Measurements from ENCODE around the gene BRIP1.
"Not testable (repeated sequence)": the region's sequence is repeated elsewhere in the genome, so short reads cannot be mapped to it uniquely, and the experiment has no call there.

BRIP1 gene

DNA sequence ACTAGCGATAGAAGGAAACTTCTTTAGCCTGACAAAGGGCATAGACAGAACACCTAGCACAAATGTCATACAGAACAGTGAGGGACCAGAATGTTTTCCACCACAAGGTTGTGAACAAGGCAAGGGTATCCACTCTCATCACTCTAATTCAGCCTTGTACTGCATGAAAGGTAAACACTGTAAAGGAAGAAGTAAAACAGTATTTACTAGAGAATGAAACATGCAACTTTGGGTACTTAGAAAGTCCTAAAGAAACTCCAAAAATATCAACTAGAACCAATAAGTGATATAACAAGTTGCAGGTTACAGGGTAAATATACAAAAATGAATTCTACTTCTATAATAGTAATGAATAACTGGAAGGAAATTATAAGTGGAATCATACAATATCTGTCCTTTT lies 32.2 kb downstream of the BRIP1 start:
- no peak for TF ChIP-seq CTCF (conservative IDR thresholded peaks at IDR 0.05; ENCODE audit: low read depth, low read length)
- no peak overlapping the region for H3K4me3 ChIP-seq (ENCODE audit: low read depth, low read length)
- DNase-seq (ENCODE audit: low read depth), result no peak

DNA sequence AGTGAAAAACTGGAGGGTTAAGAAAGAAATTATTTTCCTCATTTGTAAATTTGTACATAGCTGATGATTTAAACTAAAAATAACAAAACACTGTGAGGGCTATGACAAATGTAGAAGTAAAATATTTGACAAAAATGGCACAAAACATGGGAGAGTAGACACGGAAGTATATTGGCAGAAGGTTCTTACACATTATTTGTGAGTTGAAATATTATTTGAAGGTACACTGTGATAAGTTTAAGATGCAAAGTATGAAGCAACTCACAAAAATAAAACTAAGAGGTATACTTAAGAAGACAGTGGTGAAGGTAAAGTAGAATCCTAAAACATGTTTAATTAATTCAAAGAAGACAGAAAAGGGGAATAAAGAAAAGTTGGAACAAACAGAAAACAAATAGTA lies 34.6 kb downstream of the BRIP1 start:
- DNase-seq (ENCODE audit: low read depth), result no peak
- no peak for TF ChIP-seq CTCF (conservative IDR thresholded peaks at IDR 0.05; ENCODE audit: low read depth, low read length)
- H3K4me3 ChIP-seq (ENCODE audit: low read depth, low read length), result no peak overlapping the region

- TF ChIP-seq CTCF (conservative IDR thresholded peaks at IDR 0.05; ENCODE audit: low read depth, low read length), result no peak
- H3K4me3 ChIP-seq (ENCODE audit: low read depth, low read length), result no peak overlapping the region
- no peak for DNase-seq (ENCODE audit: low read depth)
Observed at GRCh38 chr17:61827649-61828395, 35.5 kb downstream of the BRIP1 start.

DNA sequence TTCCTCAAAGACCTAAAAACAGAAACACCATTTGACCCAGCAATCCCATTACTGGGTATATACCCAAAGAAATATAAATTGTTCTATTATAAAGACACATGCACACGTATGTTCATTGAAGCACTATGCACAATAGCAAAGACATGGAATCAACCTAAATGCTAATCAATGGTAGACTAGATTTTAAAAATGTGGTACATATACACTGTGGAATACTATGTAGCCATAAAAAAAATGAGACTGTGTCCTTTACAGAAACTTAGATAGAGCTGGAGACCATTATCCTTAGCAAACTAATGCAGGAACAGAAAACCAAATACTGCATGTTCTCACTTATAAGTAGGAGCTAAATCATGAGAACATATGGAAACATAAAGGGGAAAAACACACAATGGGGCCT lies 36.5 kb downstream of the BRIP1 start:
- H3K4me3 ChIP-seq (ENCODE audit: low read depth, low read length); DNase-seq (ENCODE audit: low read depth): not testable (repeated sequence)

GRCh38 chr17:61826198-61826597 lies 37.1 kb downstream of the BRIP1 start:
- H3K4me3 ChIP-seq (ENCODE audit: low read depth, low read length); DNase-seq (ENCODE audit: low read depth): not testable (repeated sequence)

- H3K4me3 ChIP-seq (ENCODE audit: low read depth, low read length), result no peak overlapping the region
- no peak for TF ChIP-seq CTCF (conservative IDR thresholded peaks at IDR 0.05; ENCODE audit: low read depth, low read length)
- no peak for DNase-seq (ENCODE audit: low read depth)
Observed at GRCh38 chr17:61825448-61826137, 37.7 kb downstream of the BRIP1 start.

GRCh38 chr17:61822326-61823285 lies 40.7 kb downstream of the BRIP1 start:
- H3K4me3 ChIP-seq (ENCODE audit: low read depth, low read length), result no peak overlapping the region
- DNase-seq (ENCODE audit: low read depth), result no peak
- TF ChIP-seq CTCF (conservative IDR thresholded peaks at IDR 0.05; ENCODE audit: low read depth, low read length), result no peak

Measured in choroid plexus epithelial cell (primary cell).